Activated naive CD4-positive, alpha-beta T cell treated with anti-CD3 and anti-CD28 coated beads, Interleukin-2, amount 10 ng/mL, durations not matched to agents 7 days and 5 days (primary cell): ENCODE measurements around the gene HSD17B12.

Experiments
- CTCF ChIA-PET: fragments of 350-600 bp; sonication (Branson Sonifier 250); formaldehyde crosslinking; loops from one replicate; lab custom pipeline; 2021; ENCODE audit warnings: antibody characterized with exemption; lab: Charles Lee
- DNase-seq: peaks from one replicate; pipeline ENCODE4 v3.0.0-alpha.2; 2020
- H3K27ac Mint-ChIP-seq: one replicate; pipeline ENCODE4 v1.8.0; 2021; ENCODE audit warnings: mild to moderate bottlenecking, moderate library complexity, mixed read lengths
- H3K27me3 Mint-ChIP-seq: one replicate; pipeline ENCODE4 v1.8.0; 2021; ENCODE audit warnings: mild to moderate bottlenecking, mixed read lengths
- H3K36me3 Mint-ChIP-seq: one replicate; pipeline ENCODE4 v1.8.0; 2021; ENCODE audit warnings: mixed read lengths
- H3K4me1 Mint-ChIP-seq: one replicate; pipeline ENCODE4 v1.8.0; 2021; ENCODE audit warnings: mixed read lengths
- H3K4me3 Mint-ChIP-seq: one replicate; pipeline ENCODE4 v1.8.0; 2021; ENCODE audit warnings: mild to moderate bottlenecking, moderate library complexity, mixed read lengths
- H3K9me3 Mint-ChIP-seq: one replicate; pipeline ENCODE4 v1.8.0; 2021; ENCODE audit warnings: mixed read lengths

Gene HSD17B12

DNA sequence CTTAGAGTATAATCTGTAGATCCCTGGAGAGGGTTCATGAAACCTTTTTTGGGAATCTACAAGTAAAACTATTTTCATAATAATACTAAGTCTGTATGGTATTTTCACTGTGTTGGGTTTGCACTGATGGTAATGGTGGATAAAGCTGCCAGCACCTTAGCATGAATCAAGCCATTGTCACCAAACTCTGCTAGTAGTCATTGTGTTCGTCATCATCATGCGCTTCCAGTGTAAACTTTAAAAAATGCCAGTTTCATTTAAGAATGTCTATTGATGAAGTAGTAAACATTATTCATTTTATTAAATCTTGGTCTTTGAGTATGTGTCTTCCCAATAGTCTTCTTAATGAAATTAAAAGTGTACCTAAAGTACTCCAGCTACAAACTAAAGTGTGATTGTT lies 215.1 kb downstream of the HSD17B12 start:
- Mint-ChIP-seq H3K4me1 (no peaks in the 10 kb centered on the region), H3K36me3 (peaks cover 46% of the 10 kb centered on the region), H3K9me3 (no peaks in the 10 kb centered on the region), H3K27me3 (no peaks in the 10 kb centered on the region), H3K4me3 (no peak overlapping the region), H3K27ac (no peak overlapping the region)
- no peak for DNase-seq
- CTCF ChIA-PET, result interaction anchor here (0.5 to 1.2 kb wide), 2 partner anchors 48 to 722 kb away, joined by 3 to 4 read pairs; no protein-coding TSS in a partner anchor

DNA sequence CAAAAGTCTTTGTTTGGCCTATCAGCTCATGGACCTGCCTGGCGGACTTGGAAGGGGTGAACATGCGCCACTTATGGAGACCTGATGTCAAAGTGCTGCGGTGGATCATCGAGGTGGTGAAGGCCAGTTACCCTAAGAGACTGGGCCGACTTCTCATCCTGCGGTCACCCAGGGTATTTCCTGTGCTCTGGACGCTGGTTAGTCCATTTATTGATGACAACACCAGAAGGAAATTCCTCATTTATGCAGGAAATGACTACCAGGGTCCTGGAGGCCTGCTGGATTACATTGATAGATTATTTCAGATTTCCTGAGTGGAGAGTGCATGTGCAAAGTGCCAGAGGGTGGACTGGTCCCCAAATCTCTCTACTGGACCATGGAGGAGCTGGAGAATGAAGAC lies 218.0 kb downstream of the HSD17B12 start:
- Mint-ChIP-seq H3K27me3 (no peaks in the 10 kb centered on the region), H3K9me3 (no peaks in the 10 kb centered on the region)
- CTCF ChIA-PET, result no interaction called here

DNA sequence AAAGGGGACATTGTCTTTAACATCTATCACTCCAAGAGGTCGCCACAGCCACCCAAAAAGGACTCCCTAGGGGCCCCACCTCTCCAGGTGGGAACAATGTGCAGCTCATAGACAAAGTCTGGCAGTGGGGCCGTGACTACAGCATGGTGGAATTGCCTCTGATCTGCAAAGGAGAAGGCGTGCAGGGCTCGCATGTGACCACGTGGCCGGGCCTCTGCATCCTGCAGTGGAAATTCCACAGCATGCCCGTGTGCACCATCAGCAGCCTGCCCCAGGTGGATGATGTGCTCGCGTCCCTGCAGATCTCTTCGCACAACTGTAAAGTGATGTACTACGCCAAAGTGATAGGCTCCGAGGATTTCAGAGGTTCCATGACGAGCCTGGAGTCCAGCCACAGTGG lies 218.6 kb downstream of the HSD17B12 start:
- no peaks in the 10 kb centered on the region for H3K27me3 Mint-ChIP-seq
- H3K27ac Mint-ChIP-seq, result no peak overlapping the region
- H3K36me3 Mint-ChIP-seq, result peaks cover 39% of the 10 kb centered on the region
- no peak for DNase-seq
- H3K4me3 Mint-ChIP-seq, result no peak overlapping the region
- CTCF ChIA-PET, result no interaction called here
- H3K9me3 Mint-ChIP-seq, result no peaks in the 10 kb centered on the region
- no peaks in the 10 kb centered on the region for H3K4me1 Mint-ChIP-seq

More for the DNA sequence above, 218.0 kb downstream of the HSD17B12 start:
- Mint-ChIP-seq H3K27ac (no peak overlapping the region), H3K4me1 (no peaks in the 10 kb centered on the region), H3K36me3 (peaks cover 37% of the 10 kb centered on the region), H3K4me3 (no peak overlapping the region)
- no peak for DNase-seq

DNA sequence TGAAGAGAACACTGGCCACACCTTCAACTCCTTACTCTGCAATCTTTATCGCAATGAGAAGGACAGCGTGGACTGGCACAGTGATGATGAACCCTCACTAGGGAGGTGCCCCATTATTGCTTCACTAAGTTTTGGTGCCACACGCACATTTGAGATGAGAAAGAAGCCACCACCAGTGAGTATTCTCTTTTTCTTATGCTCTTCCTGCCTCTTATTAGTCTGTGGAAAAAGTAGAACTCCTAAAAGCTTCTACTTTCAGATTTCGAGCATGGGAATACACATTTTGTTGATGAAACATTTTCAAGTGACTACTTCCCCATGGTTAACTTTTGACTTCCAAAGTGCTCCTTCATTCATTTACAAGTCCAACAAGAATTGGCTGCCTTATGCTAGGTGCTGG lies 221.0 kb downstream of the HSD17B12 start:
- H3K4me1 Mint-ChIP-seq, result no peaks in the 10 kb centered on the region
- H3K36me3 Mint-ChIP-seq, result peaks cover 32% of the 10 kb centered on the region
- DNase-seq, result no peak
- no peak overlapping the region for H3K4me3 Mint-ChIP-seq
- no peak overlapping the region for H3K27ac Mint-ChIP-seq
- CTCF ChIA-PET, result no interaction called here
- H3K9me3 Mint-ChIP-seq, result no peaks in the 10 kb centered on the region
- H3K27me3 Mint-ChIP-seq, result no peaks in the 10 kb centered on the region

DNA sequence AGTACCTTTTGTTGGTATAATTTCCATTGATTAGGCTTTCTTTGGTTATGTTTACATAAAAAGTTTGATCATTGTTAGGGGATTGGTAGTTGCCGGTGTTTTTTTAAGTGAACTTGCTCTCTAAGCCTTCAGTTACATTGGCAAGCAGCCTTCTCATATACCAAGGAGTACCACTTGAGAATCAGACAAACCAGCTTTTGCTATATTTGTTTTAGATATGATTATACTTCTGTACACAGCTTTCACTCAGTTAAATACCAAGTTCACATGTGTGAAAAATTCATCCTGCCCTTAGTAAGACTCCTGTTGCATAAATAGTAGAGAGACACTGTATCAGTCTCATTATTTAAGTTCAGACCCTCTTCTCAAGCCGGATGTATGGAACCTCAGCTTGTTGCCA lies 222.5 kb downstream of the HSD17B12 start:
- CTCF ChIA-PET, result interaction anchor here (3.5 kb wide), 1 partner anchor 14 kb away, joined by 23 read pairs; no protein-coding TSS in a partner anchor
- Mint-ChIP-seq H3K4me1 (peaks cover 5% of the 10 kb centered on the region), H3K27ac (no peak overlapping the region), H3K27me3 (no peaks in the 10 kb centered on the region), H3K9me3 (no peaks in the 10 kb centered on the region), H3K36me3 (peaks cover 38% of the 10 kb centered on the region), H3K4me3 (no peak overlapping the region)
- DNase-seq, result no peak

DNA sequence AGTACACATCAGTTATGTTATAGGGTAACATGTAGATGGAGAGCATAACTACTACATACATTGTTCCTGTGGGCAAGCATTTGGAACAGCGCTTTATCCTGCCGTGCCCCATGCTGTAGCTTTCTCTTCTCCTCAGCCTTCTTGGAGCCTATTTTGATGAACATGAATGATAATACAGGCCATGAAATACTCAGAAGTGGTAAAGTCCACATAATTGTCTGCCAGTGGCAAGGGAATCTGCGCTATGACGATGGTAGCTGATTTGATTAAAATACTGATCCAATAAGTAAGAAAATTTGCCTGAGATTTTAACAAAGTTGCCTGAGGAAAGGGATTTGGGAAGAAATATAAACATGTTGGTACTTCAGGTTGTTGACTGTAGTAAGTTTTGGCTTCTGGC lies 223.4 kb downstream of the HSD17B12 start:
- Mint-ChIP-seq H3K4me1 (peaks cover 5% of the 10 kb centered on the region), H3K27ac (no peak overlapping the region), H3K9me3 (no peaks in the 10 kb centered on the region), H3K27me3 (no peaks in the 10 kb centered on the region), H3K4me3 (no peak overlapping the region), H3K36me3 (peaks cover 30% of the 10 kb centered on the region)
- CTCF ChIA-PET, result interaction anchor here (3.5 kb wide), 1 partner anchor 15 kb away, joined by 23 read pairs; no protein-coding TSS in a partner anchor
- no peak for DNase-seq

DNA sequence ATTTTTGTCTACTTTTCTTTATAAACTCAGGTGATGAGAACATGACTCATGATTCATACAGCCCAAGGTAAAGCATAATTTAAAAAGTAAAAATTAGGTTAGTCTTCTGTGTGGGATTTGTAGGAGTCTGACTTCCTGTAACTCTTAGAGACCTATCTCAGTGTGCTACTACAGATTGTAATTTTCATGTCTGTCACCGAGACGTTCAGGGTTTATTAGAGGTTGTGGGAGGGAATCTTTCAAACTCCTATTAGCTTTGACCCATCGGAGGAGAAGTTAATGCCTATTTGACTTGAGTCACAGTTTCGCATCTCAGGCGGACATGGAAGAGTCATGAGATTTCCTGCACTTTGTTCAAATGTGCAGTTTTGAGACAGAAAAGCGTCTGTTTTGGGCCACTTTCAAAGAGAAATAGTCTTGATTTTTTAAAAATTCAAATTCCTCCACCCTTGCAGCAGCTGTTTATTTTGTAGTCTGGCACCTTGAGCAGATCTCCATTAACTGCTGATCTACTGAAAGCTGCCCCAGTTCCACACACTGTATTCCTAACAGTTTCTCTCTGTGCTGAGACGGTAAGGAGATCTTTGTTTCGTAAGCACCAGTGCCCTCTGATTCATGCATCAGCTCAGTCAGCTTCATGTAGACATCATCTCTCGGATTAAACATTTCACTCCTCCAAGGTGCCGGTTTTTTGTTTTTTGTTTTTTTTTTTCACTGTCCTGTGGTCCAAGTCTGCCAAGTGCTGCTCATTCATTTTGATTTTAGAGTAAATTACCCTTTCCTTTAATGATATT lies 224.4 kb downstream of the HSD17B12 start:
- peaks cover 26% of the 10 kb centered on the region for H3K36me3 Mint-ChIP-seq
- no peaks in the 10 kb centered on the region for H3K9me3 Mint-ChIP-seq
- DNase-seq, result no peak
- H3K27ac Mint-ChIP-seq, result no peak overlapping the region
- H3K27me3 Mint-ChIP-seq, result no peaks in the 10 kb centered on the region
- H3K4me1 Mint-ChIP-seq, result peaks cover 5% of the 10 kb centered on the region
- CTCF ChIA-PET, result interaction anchor here (3.5 kb wide), 1 partner anchor 16 kb away, joined by 23 read pairs; no protein-coding TSS in a partner anchor
- no peak overlapping the region for H3K4me3 Mint-ChIP-seq

DNA sequence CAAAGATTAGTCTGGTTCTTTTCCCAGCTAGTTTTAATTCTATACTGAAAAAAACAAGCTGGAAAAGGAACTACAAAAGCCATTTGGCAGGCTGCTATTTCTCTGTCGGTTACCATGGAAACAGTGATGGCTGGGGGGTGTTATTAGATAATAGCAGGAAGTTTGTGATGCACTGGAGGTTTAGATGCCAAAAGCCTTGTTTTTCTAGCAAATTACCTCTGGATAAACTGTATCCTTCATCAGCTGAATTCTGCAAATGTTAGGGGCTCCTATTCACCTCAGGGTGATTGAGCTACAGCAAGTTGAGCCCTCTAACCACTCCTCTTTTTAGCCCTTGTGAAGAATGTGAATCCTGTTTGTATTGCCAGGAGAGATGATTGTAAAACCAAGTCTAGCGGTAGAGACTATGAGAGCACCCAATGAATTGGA lies 225.3 kb downstream of the HSD17B12 start:
- Mint-ChIP-seq H3K9me3 (no peaks in the 10 kb centered on the region), H3K4me1 (peaks cover 5% of the 10 kb centered on the region), H3K27me3 (no peaks in the 10 kb centered on the region), H3K36me3 (peaks cover 32% of the 10 kb centered on the region), H3K27ac (no peak overlapping the region), H3K4me3 (no peak overlapping the region)
- no peak for DNase-seq
- CTCF ChIA-PET, result interaction anchor here (1.0 to 3.5 kb wide), 2 partner anchors 16 to 39 kb away, joined by 3 to 23 read pairs; no protein-coding TSS in a partner anchor
